HCT116 (cell line): ENCODE results near the gene CAPN10. TPM values are rescaled to one million over a fixed set of nuclear protein-coding genes. Genes with fewer than 3 reads are reported as not detected.

ENCODE experiments used
- ATAC-seq: fragments of 200-7000 bp; cut with Tn5 transposase; 2 replicates; pipeline ENCODE4 v1.9.1; 2020; ENCODE audit warnings: mild to moderate bottlenecking, moderate library complexity
- BruUV-seq: library from RNA; stranded (reverse); fragments of 400-500 nt; replicated peaks from 2 replicates; lab custom pipeline; 2021; lab: Mats Ljungman, UMichigan
- CTCF ChIA-PET: fragments of 300-600 bp; sonication (Branson Sonifier 250); formaldehyde crosslinking; loops from one replicate; lab custom pipeline; 2021; ENCODE audit warnings: antibody characterized with exemption; lab: Charles Lee
- POLR2A ChIA-PET: fragments of 300-600, 350-600 bp; sonication (Branson Sonifier 250); formaldehyde crosslinking; loops from one replicate; lab custom pipeline; 2021; ENCODE audit warnings: antibody characterized with exemption; lab: Charles Lee
- RAD21 ChIA-PET, 2 experiments: fragments of 300-600 bp; sonication (Branson Sonifier 250); formaldehyde crosslinking; loops; one replicate each; lab custom pipeline; 2023; ENCODE audit warnings: low total read pairs in 2 of 2; ENCODE audit not compliant: uncharacterized antibody in 2 of 2, unreplicated experiment in 2 of 2, low non-redundant PET in 1 of 2; lab: Charles Lee
- DNase-seq: peaks from one replicate; pipeline ENCODE4 v3.0.0-alpha.2; 2010; ENCODE audit warnings: low read depth, low spot score
- H2AFZ ChIP-seq: fragments of 200-600 bp; shearing (Covaris generic), sonication (generic); 2 replicates; pipeline ENCODE4 v1.6.1; 2017; ENCODE audit warnings: low read depth, mixed run types, mixed read lengths, antibody characterized with exemption, low read length; ENCODE audit not compliant: poor library complexity, severe bottlenecking
- H3K27ac ChIP-seq: 2 replicates; pipeline ENCODE4 v1.5.1; 2012; ENCODE audit warnings: low read depth, low read length
- H3K27me3 ChIP-seq: fragments of 200-600 bp; sonication (generic); 2 replicates; pipeline ENCODE4 v1.6.1; 2016; ENCODE audit warnings: mixed run types, low read length, mixed read lengths; ENCODE audit not compliant: insufficient read depth
- H3K36me3 ChIP-seq, 2 experiments: fragments of 200-500 bp in 1 of 2; fragments of 200-600 bp in 1 of 2; sonication (Bioruptor generic) in 1 of 2; sonication (generic) in 1 of 2; 2 replicates each; pipeline versions ENCODE4 v1.5.1 to v1.6.1; 2014 to 2016; ENCODE audit warnings: low read length in 2 of 2, inconsistent platforms in 1 of 2, mixed read lengths in 1 of 2, mixed run types in 1 of 2; ENCODE audit not compliant: insufficient read depth in 2 of 2, control insufficient read depth in 1 of 2
- H3K4me1 ChIP-seq, 2 experiments: fragments of 200-600 bp in 1 of 2; sonication (generic) in 1 of 2; 2 replicates each; pipeline versions ENCODE4 v1.5.1 to v1.6.1; 2012 to 2017; ENCODE audit warnings: low read length in 2 of 2, inconsistent platforms in 1 of 2, mild to moderate bottlenecking in 1 of 2, mixed read lengths in 1 of 2, mixed run types in 1 of 2, moderate library complexity in 1 of 2; ENCODE audit not compliant: insufficient read depth in 2 of 2, control insufficient read depth in 1 of 2
- H3K4me2 ChIP-seq: fragments of 200-600 bp; sonication (generic); 2 replicates; pipeline ENCODE4 v1.6.1; 2017; ENCODE audit warnings: mixed run types, low read length, mixed read lengths
- H3K4me3 ChIP-seq, 2 experiments: fragments of 200-600 bp in 1 of 2; sonication (generic) in 1 of 2; replicated peaks in 1 of 2; 2 replicates each; pipeline ENCODE4 v1.5.1; 2011 to 2016; ENCODE audit warnings: low read length in 2 of 2, control low read depth in 1 of 2, low read depth in 1 of 2, mild to moderate bottlenecking in 1 of 2, mixed read lengths in 1 of 2, mixed run types in 1 of 2
- H3K79me2 ChIP-seq: fragments of 200-600 bp; sonication (generic); 2 replicates; pipeline ENCODE4 v1.6.1; 2017; ENCODE audit warnings: mild to moderate bottlenecking, mixed run types, low read length, moderate library complexity, mixed read lengths; ENCODE audit not compliant: insufficient read depth
- H3K9ac ChIP-seq: fragments of 200-600 bp; sonication (generic); 2 replicates; pipeline ENCODE4 v1.6.1; 2016; ENCODE audit warnings: low read length, mixed read lengths
- H3K9me2 ChIP-seq: fragments of 200-600 bp; sonication (generic), shearing (Covaris generic); 2 replicates; pipeline ENCODE4 v1.6.1; 2017; ENCODE audit warnings: mixed run types, mild to moderate bottlenecking, moderate library complexity; ENCODE audit not compliant: insufficient read depth
- H3K9me3 ChIP-seq, 2 experiments: fragments of 200-500 bp in 1 of 2; fragments of 200-600 bp in 1 of 2; sonication (Bioruptor generic) in 1 of 2; sonication (generic) in 1 of 2; 2 replicates each; pipeline ENCODE4 v1.6.1; 2014 to 2017; ENCODE audit warnings: low read length in 2 of 2, mixed read lengths in 2 of 2, inconsistent platforms in 1 of 2, low read depth in 1 of 2, mild to moderate bottlenecking in 1 of 2, mixed run types in 1 of 2, moderate library complexity in 1 of 2; ENCODE audit not compliant: control insufficient read depth in 1 of 2, insufficient read depth in 1 of 2
- H4K20me1 ChIP-seq: fragments of 200-600 bp; sonication (generic), shearing (Covaris generic); 2 replicates; pipeline ENCODE4 v1.6.1; 2017; ENCODE audit warnings: mixed run types, mild to moderate bottlenecking, moderate library complexity; ENCODE audit not compliant: insufficient read depth
- ATF3 ChIP-seq: IDR thresholded peaks from 2 replicates; pipeline ENCODE4 v1.6.1; 2012
- CBX3 ChIP-seq: IDR thresholded peaks from 2 replicates; pipeline ENCODE4 v1.6.1; 2012; ENCODE audit warnings: low read depth
- CEBPB ChIP-seq: IDR thresholded peaks from 2 replicates; pipeline ENCODE4 v1.6.1; 2012; ENCODE audit warnings: low read depth
- EGR1 ChIP-seq: IDR thresholded peaks from 2 replicates; pipeline ENCODE4 v1.6.1; 2012; ENCODE audit warnings: low read depth
- ELF1 ChIP-seq: IDR thresholded peaks from 2 replicates; pipeline ENCODE4 v1.6.1; 2012; ENCODE audit warnings: low read depth, borderline replicate concordance
- EZH2 ChIP-seq: fragments of 200-600 bp; sonication (generic); IDR thresholded peaks from 2 replicates; pipeline ENCODE4 v1.6.1; 2017; ENCODE audit warnings: antibody characterized with exemption, mixed run types
- EZH2phosphoT487 ChIP-seq: fragments of 200-600 bp; IDR thresholded peaks from 2 replicates; pipeline ENCODE4 v1.6.1; 2018; ENCODE audit warnings: antibody characterized with exemption, borderline replicate concordance
- FOSL1 ChIP-seq: IDR thresholded peaks from 2 replicates; pipeline ENCODE4 v1.6.1; 2012; ENCODE audit warnings: low read depth
- JUND ChIP-seq: IDR thresholded peaks from 2 replicates; pipeline ENCODE4 v1.6.1; 2012
- POLR2A ChIP-seq: IDR thresholded peaks from 2 replicates; pipeline ENCODE4 v1.7.0; 2011; ENCODE audit warnings: borderline replicate concordance; ENCODE audit not compliant: insufficient read depth, insufficient read length; ENCODE audit errors: extremely low read depth
- POLR2AphosphoS5 ChIP-seq: IDR thresholded peaks from 2 replicates; pipeline ENCODE4 v1.6.1; 2011; ENCODE audit warnings: mild to moderate bottlenecking, low read depth, low read length, moderate library complexity
- RAD21 ChIP-seq: IDR thresholded peaks from 2 replicates; pipeline ENCODE4 v1.6.1; 2012; ENCODE audit warnings: low read depth, mild to moderate bottlenecking
- REST ChIP-seq: IDR thresholded peaks from 2 replicates; pipeline ENCODE4 v1.6.1; 2012; ENCODE audit warnings: low read depth
- SP1 ChIP-seq: IDR thresholded peaks from 2 replicates; pipeline ENCODE4 v1.6.1; 2012; ENCODE audit warnings: low read depth
- SRF ChIP-seq: IDR thresholded peaks from 2 replicates; pipeline ENCODE4 v1.6.1; 2012; ENCODE audit warnings: low read depth
- TCF7L2 ChIP-seq: IDR thresholded peaks from 2 replicates; pipeline ENCODE4 v1.7.0; 2011; ENCODE audit warnings: borderline replicate concordance, inconsistent platforms; ENCODE audit not compliant: insufficient read depth, insufficient read length; ENCODE audit errors: extremely low read depth
- YY1 ChIP-seq: IDR thresholded peaks from 2 replicates; pipeline ENCODE4 v1.6.1; 2011; ENCODE audit warnings: low read length, low read depth, moderate library complexity, mild to moderate bottlenecking; ENCODE audit not compliant: insufficient replicate concordance; ENCODE audit errors: extremely low read depth
- ZBTB33 ChIP-seq: IDR thresholded peaks from 2 replicates; pipeline ENCODE4 v1.6.1; 2011; ENCODE audit warnings: mild to moderate bottlenecking, low read length, moderate library complexity; ENCODE audit not compliant: insufficient replicate concordance; ENCODE audit errors: extremely low read depth
- ZFX ChIP-seq: fragments of 450-650 bp; IDR thresholded peaks from 2 replicates; pipeline ENCODE4 v1.6.1; 2017
- intact Hi-C: fragments of 100-400 bp; cut with micrococcal nuclease; formaldehyde crosslinking; loops from 2 replicates; pipeline ENCODE4 v1.10.0; 2022
- total RNA-seq: library from RNA; stranded (reverse); gene quantifications from one replicate; pipeline ENCODE4 v1.2.1, GENCODE V29; 2021; ENCODE audit not compliant: unreplicated experiment
- TF ChIP-seq, protein P1 (sequence below): IDR thresholded peaks from 2 replicates; pipeline ENCODE4 v1.6.1; 2012

CAPN10 gene
- total RNA-seq, 1 experiment from 2014 or later = 40.7 TPM

DNA sequence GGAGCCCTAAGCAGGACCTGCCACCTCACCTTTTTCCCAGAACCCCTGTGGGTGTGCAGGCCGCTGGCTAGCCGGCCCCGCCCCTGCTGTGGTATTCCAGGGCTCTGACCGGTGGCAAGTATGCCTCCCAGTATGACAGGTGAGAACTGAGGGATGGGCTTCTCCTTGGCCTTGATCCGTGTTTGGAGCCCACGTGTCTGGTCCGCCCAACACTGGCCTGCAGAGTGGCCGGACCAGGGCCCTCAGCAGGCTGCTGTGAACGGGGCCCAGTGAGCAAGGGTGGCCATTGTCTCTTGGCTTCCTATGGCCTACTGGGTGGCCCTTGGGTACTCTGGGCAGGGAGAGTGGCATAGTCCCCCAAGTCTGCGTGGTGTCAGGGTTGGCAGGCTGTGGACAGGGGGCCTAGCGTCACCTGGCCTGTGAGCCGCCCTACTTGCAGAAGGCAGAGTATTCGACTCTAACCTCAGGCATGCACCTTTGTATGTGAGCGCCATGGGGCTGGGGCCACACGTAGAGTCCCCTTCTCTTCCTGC lies 16.5 kb upstream of the CAPN10 start:
- POLR2A ChIA-PET = interaction anchor here (1.0 kb wide), 1 partner anchor 10 kb away, joined by 4 read pairs; no protein-coding TSS in a partner anchor
- Histone ChIP-seq H3K9me2 (no peaks in the 10 kb centered on the region), H2AFZ (no peak overlapping the region), H3K36me3 (no peaks in the 10 kb centered on the region), H3K79me2 (peaks cover 35% of the 10 kb centered on the region; the same call in 1 of the 2 replicates), H3K27me3 (no peaks in the 10 kb centered on the region), H3K27ac (peak overlapping the region; percentile 93), H3K9ac (peak overlapping the region; percentile 82; the same call in 1 of the 2 replicates), H3K9me3 (no peaks in the 10 kb centered on the region), H4K20me1 (no peaks in the 10 kb centered on the region), H3K4me2 (peak overlapping the region; percentile 92), H3K4me3 (peak overlapping the region; percentile 54 to 76), H3K4me1 (peaks cover 31 to 48% of the 10 kb centered on the region in 2 experiments)
- no TSS peak for BruUV-seq
- RAD21 ChIA-PET = no interaction called here
- DNase-seq (no peak), ATAC-seq (no peak)
- TF ChIP-seq CBX3 (no peak), FOSL1 (no peak), EZH2 (no peak), SP1 (no peak), JUND (no peak), POLR2AphosphoS5 (no peak), ELF1 (no peak), RAD21 (no peak), SRF (no peak), ZFX (no peak), CEBPB (no peak), ATF3 (no peak), EGR1 (no peak), ZBTB33 (no peak), POLR2A (no peak), REST (no peak), TCF7L2 (no peak), EZH2phosphoT487 (no peak), YY1 (no peak)
- TF ChIP-seq, protein P1, sequence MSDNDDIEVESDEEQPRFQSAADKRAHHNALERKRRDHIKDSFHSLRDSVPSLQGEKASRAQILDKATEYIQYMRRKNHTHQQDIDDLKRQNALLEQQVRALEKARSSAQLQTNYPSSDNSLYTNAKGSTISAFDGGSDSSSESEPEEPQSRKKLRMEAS = no peak
- intact Hi-C loops = loop anchor here (5.0 to 10.0 kb wide), 2 partner anchors 58 to 335 kb away; no protein-coding TSS in a partner anchor
- CTCF ChIA-PET = interaction anchor here (1.7 kb wide), 1 partner anchor 10 kb away, joined by 7 read pairs; no protein-coding TSS in a partner anchor
